GM19372 (cell line): ENCODE data around the gene STK16.

ENCODE experiments used
- ATAC-seq: cut with Tn5 transposase; IDR thresholded peaks from one replicate; pipeline ENCODE4 v1.9.1; 2021; ENCODE audit warnings: mild to moderate bottlenecking, low read depth, moderate library complexity; ENCODE audit not compliant: unreplicated experiment

STK16 gene

DNA sequence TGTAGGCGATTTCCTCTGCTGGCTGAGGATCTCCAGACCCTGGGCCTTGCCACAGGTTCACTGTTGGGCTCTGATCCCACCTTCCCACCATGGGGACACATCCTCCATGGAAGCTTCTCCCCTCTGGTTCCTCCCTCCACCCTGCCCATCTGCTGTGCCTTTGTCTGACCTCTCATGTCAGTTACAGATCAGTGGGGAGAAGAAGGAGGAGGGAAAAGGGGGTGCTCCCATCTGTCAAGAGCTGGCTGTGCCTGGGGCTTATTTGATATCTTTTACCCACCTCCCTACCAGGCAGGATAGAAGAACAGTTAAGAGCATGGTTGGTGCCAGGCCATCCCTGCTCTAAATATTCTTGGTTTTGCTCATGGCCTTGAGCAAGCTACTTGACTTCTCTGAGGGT lies 21.6 kb downstream of the STK16 start:
- ATAC-seq: no peak

DNA sequence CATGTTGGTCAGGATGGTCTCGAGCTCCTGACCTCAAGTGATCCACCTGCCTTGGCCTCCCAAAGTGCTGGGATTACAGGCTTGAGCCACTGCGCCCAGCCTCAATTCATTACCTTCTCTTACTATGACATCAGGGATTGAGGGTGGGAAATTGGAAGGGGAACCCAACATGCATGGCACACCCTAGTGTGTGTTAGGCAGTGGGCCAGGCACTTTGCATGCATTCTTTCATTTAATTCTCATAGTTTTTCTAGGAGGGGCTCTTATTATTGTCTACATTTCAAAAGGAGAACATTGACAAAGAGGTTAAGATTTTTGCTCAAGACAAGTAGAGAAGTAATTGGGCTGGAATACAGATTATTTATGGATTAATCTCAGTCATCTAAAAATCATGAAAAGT lies 23.0 kb downstream of the STK16 start:
- ATAC-seq: no peak

DNA sequence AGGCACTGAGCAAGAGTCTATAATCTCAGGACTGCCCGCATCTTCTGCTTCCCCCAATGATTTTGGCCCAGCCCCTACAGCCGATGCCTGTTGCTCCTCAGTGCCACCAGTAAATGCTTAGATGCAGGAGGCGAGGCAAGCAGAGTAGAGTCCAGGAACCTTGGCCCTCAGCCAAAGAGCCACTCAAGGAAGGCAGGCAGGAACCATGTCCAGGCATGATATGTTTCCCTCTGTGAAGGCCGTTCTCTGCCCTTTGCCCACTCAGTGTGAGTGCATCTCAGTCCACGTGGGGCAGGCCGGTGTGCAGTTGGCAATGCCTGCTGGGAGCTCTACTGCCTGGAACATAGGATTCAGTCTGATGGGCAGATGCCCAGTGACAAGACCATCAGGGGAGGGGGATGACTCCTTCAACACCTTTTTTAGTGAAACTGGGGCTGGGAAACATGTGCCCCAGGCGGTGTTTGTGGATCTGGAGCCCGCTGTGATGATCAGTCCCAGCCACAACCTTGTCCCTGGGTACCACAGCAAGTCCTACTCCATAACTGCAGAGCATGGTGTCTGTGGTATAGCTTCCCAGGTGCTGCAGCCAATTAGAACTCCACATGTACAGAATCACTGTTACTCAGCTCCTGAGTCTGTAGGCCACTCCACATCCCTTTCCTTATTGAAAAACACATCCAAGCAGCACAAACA lies 24.2 kb downstream of the STK16 start:
- no peak for ATAC-seq

DNA sequence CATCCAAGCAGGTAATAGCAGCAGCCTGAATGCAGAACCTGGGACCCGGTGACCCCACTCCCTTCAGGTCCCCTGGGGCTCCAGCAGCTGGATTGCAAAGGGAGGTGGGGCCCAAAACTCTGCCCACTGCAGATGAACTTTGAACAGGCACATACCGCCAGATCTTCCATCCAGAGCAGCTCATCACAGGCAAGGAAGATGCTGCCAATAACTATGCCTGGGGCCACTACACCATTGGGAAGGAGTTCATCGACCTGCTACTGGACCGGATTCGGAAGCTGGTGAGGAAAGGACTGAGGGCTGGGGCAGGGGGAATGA lies 24.7 kb downstream of the STK16 start:
- ATAC-seq: no peak

DNA sequence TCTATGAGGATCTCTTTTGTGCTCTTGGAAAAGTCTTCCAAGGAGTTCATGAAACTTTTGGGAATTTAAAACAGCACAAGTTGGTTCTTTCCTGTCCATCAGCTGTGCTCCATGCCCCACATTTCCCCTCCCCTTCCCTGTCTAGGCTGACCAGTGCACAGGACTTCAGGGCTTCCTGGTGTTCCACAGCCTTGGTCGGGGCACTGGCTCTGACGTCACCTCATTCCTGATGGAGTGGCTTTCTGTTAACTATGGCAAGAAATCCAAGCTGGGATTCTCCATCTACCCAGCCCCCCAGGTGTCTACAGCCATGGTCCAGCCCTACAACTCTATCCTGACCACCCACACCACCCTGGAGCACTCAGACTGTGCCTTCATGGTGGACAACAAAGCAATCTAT lies 25.7 kb downstream of the STK16 start:
- no peak for ATAC-seq

DNA sequence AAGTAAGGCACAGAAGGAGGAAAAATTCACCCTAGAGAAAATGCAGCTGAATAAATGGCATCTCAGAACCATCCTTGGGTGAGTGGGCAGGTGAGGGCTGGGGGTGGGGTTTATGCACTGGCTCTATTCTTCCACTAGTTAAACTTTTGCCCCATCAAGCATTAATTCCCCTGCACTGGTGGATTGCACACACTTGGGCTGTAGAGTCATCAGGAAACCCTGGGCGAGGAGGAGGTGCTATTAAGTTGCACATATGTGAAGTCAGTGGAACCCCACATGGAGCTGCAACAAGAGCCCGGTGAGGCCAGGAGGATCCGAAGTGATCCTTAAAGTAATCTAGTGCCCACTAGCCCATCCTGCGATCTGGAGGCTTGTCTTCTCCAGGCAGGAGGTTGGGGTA lies 27.1 kb downstream of the STK16 start:
- ATAC-seq: no peak

DNA sequence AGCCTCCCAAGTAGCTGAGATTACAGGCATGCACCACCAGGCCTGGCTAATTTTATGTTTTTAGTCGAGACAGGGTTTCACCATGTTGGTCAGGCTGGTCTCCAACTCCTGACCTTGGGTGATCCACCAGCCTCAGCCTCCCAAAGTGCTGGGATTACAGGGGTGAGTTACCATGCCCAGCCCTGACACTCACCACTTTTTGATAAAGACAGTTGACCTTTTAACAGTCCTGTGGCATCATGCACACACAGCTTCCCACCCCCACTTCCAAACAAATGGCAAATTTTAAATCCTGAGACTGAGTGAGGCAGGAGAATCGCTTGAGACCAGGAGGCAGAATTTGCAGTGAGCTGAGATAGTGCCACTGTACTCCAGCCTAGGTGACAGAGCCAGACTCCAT lies 27.7 kb downstream of the STK16 start:
- ATAC-seq: no peak

DNA sequence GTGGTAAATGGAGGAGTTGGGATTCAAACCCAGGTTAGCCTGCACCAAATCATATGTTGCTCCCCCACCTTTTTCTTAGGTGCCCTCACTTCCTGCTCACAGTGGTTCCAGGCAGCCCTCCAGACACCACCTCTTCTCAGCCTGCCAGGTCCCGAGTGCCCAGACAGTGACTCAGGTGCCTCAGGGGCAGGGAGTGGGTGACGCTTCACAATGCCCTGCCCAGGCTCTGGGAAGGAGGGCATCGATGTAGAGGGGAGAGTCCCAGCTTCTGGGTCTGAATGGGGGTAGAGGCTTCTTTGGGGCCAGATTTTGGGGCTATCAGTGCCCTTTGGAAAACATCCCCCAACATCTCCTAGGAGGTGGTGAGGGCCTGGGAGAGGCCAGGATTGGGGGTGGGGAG lies 28.7 kb downstream of the STK16 start:
- ATAC-seq: no peak

DNA sequence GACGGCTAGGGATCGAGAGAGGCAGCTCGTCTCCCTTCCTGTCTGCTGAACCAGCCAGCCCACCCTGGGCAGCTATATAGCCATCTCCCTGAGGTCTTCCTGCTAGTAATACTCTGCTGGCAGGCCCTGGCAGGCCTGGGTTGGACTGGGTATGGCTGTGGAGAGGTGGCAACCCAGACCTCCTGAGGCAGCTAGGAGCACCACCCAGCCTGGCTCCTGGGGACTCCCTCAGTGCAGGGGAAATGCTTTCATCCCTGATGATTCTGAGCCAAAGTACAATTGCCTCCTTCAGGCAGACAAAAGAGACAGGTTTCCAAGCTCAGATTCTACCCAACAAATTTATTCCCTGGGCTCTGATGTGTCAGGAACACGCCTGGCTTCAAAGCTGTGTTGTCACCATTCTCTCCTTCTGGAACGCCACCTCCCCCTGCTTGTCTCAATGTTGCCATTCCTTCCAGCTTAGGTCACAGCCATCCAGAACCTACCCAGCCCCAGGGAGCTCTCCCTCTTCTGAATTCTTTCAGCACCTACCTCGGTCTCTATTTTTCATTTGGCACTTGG lies 29.2 kb downstream of the STK16 start:
- no peak for ATAC-seq

DNA sequence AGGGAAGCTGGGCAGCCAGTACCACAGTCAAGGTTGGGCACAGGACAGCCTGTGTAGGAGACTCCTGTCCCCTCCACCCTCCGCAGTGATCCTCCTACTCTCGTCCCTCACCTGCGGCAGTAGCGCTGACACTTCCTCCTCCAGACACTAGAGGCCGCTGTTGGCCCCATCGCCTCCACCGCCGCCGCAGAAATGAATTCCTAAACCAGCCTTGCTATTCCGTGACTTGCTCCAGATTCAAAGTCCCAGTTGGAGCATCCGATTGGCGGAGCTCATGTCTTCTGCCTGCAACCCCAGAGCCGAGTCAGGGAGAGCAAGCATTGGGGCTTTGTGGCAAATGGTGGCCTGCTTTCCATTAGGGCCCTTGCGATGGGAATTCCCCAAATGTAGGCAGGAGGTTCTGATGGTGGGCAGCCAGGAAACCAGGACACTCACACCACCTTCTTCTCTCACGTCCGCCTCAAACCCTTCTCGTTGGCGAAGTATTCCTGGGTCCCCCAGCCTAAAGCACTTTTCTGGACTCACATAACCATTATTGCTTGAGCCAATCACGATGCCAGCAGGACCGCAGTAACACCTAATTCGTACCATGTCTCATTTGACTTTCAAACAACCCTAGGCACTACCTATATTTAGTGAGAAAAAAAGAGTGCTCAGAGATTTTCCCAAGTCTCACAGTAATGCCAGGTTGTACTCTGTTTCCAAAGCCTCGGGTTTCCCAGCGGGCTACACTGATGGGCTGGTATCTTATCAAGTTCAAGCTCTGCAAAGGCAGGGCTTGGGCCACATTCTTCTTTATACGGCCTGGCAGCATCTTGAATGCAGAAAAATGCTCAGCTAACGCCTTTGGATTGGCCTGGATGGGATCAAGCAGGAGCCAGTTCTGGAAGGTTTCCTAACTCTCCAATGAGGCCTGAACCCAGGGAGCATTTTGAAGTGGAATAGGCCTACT lies 32.7 kb downstream of the STK16 start:
- peak; percentile 23 for ATAC-seq

DNA sequence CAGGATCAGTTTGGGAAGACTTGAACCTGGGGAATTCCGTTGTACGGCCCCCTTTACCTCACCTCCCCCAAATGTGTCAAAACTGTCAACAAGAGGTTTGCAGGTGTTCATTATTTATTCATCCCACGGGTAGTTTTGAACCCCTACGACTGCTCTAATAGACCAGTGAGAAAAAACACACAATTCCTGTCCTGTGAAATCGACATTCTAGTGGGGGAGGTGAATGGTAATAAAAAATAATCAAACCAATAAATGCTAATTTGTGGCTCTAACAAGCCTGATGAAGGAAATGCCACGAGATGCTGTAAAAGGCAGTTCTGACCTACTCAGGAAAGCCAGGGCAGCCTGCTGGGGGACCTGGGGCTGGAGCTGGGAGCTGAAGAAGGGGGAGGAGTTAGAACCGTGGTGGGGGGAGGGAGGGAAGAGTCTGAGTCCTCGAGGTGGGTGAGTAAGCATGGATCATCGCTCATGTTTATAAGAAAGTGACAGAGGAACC lies 33.4 kb downstream of the STK16 start:
- no peak for ATAC-seq

DNA sequence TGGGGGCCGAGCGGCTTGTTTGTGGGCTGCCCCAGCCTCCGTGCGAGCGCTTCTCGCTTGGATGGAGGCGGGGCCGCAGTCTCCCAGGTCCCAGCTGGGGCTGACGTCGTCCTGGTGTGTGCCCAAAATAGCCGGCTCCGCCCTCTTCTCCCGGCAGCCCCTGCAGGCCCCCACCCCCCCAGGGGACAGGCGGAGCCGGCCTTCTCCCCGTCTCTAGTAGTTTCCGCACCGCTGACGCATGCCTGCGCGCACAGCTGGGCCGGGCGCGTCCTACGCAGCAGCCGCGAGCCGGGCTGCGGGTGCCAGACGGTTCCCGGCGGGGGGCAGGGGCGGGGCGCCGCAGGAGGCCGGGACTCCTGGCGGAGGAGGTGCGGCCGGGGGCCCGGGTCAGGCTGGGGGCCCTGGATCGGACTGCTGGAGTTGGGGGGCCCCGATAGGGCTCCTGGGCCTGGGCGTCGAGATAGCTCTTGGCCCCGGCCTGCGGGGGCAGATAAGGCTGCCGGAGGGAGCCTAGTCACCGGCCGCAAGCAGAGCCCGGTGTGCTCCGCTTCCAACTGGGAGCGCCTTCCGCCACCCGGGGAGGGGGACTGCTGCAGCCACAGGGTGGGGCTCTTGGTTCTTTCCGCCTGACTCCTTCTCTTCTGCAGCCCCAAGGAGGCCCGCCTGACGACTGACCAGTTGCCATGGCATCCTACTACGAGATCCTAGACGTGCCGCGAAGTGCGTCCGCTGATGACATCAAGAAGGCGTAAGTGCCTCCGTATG lies 34.1 kb downstream of the STK16 start, which contains the start of gene DNAJB2:
Gene DNAJB2 (plus strand): TSS at position 216 of the 765 bp plus-strand sequence. CDS start 468 bp downstream, at position 684.
- ATAC-seq: peak; percentile 81

DNA sequence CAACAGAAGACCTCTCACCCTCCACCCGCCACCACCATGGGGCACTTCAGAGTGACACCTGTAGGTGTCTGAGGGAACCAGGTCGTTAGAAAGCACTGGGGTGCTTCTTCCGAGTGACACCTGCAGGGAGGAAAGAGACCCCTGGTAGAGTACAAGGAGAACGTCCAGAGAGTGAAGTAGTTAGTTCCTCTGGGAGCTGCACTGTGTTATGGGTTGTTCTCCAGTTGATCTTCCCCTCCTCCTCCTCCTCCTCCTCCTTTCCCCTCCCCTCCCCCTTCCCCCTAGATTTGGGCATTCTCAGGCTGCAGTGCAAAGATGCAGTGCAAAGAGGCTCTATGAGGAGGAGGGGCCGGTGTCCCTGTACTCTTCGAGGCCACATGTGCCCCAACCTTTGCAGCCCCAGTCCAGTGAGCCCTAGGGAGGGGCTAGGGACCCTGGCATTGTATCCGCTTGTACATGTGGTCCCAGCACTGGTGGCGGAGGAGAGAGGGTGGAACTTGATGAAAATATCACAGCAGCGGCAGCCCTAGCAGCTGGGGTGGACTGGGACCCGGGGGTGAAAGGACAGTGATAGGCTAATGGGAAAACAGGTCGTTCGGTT lies 34.7 kb downstream of the STK16 start:
- ATAC-seq: no peak

DNA sequence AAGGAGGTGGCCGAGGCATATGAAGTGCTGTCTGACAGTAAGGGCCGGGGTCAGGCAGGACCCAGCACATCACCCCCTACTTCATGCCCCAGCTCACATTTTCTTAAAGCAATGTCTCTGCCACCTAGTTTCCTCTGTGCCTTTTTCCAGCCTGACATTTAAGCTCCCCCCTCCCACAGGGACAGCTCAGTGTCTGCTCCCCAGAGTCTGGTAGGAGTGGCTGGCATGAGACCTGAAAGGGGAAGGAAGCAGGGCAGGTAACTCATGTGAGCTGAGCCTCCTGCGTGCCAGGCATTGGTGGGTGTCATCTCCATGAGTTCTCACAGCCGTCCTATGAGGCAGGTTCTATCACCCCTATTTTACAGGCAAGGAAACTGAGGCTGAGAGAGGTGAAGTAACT lies 35.4 kb downstream of the STK16 start:
- ATAC-seq: no peak

DNA sequence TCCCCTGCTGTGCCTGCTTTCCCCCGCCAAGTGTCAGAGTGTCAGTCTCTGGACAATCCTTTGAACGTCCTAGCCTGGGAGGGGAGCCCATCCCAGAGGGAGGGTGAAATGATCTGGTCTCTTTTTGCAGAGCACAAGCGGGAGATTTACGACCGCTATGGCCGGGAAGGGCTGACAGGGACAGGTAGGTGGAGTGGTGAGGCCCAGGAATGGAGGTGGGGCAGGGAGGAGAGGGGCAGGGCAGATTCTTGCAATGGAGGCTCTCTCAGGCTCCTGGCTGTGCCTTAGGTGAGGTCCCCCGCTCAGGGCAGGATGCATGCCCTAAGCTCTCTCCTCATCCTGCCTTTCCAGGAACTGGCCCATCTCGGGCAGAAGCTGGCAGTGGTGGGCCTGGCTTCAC lies 36.3 kb downstream of the STK16 start:
- no peak for ATAC-seq

DNA sequence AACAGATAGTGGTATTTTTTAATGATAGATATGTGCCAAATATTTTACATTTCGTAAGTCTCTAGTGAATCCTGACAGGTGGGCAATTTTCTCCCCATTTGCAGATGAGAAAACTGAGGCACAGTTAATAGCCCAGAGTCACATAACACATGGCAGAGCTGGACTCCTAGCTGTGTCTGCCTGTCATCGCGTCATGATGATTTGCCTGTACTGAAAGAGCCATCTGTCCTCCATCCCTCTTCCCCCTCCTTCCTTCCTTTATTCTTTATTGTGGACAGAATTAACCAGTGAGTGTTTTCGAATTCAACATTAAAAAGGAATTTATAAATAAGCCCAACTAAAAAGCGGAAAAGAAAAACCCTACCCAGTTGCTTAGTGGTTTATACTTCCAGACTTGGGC lies 37.1 kb downstream of the STK16 start:
- no peak for ATAC-seq

DNA sequence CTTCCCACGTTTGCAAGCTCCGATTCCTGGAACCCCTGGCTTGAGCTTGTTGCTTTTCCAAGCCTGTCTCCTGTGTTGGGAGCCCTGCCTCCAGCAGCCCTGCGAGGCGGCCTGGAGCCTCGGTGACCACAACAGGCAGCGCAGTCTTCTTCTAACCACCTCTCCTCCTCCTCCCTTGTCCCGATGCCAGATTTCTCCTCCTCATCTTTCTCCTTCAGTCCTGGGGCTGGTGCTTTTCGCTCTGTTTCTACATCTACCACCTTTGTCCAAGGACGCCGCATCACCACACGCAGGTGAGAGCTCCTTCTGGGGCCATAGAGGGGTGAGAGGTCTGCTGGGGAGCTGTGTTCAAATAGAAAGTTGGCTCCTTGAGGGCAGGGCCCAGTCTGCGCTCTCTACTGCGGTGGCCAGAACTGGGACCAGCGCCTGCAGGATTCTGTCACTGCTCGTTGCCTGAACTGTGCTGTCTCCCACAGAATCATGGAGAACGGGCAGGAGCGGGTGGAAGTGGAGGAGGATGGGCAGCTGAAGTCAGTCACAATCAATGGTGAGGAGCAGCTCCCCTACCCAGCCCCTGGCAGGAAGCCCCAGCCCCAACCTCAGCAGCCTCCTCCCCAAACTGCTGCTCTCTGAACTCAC lies 37.8 kb downstream of the STK16 start:
- ATAC-seq: no peak

DNA sequence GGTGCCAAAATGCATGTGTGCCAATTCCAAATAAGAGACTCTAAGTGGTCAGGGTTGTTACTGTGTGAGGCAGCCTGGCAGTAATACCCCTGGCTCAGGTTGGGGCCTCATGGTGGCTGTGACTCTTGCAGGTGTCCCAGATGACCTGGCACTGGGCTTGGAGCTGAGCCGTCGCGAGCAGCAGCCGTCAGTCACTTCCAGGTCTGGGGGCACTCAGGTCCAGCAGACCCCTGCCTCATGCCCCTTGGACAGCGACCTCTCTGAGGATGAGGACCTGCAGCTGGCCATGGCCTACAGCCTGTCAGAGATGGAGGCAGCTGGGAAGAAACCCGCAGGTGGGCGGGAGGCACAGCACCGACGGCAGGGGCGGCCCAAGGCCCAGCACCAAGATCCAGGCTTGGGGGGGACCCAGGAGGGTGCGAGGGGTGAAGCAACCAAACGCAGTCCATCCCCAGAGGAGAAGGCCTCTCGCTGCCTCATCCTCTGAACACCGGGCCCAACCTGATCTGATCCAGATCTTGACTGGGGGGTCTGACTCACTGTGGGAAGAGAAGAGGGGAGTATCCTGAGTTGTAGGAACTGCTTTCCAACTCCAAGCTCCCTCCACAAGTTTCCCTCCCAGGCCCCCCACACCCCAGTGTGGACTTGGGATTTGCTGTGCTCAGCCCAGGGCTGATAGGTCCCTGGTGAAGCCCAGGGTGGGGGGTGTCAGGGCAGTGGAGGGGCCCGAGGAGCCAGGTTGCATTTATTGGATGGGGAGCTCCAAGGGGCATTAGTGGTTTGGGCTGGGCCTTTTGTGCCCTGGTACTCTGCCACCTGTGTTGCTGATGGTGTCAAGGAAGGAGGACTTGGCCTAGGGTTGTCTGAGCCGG lies 39.5 kb downstream of the STK16 start:
- no peak for ATAC-seq

DNA sequence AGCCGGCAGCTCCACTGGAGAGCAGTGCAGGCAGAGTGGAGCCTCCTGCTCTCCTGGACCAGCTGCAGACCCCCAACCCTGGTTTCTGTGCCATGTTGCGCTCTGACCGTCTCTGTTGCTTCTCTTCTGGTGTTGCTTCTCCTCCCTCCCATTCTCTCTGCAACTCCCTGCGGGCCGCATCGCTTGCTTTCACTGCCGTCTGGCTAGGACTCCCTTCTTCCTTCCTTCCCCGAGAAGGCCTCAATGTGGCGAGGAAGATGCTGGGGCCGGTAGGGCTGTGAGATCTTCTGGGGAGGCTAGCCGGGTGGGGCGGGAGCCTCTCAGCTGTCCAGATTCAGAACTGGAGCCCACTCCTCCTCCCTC lies 40.1 kb downstream of the STK16 start:
- ATAC-seq: no peak
